Measurements from ENCODE around the gene FES. TPM values are rescaled to one million over a fixed set of nuclear protein-coding genes. Genes with fewer than 3 reads are reported as not detected.

Gene FES
- total and polyA plus RNA-seq, 8 donors, result 3.9 to 26.5 (median 9.1) TPM

GRCh38 chr15:90871139-90871715, 13.1 kb upstream of the FES start:
- Histone ChIP-seq H3K9me3 (no peaks in the 10 kb centered on the region), H3K4me1 (peaks cover 14 to 54% (median 30%) of the 10 kb centered on the region in 3 donors), H3K4me3 (peak overlapping the region; percentile 77 to 93 (median 88)), H3K27ac (peak overlapping the region; percentile 86 to 96 (median 92)), H3K36me3 (peaks cover 0 to 8% (median 6%) of the 10 kb centered on the region in 3 donors), H3K27me3 (no peaks in the 10 kb centered on the region)
- peak in 4 of 6 donors; percentile 53 to 79 (median 67) for DNase-seq
- 1% methylated on average over 14 to 71 of the region's 71 CpGs for WGBS, 2 donors
- intact Hi-C loops (cut with DNase I), result no loop called here
- no peak for FAIRE-seq
- TF ChIP-seq, protein P1, sequence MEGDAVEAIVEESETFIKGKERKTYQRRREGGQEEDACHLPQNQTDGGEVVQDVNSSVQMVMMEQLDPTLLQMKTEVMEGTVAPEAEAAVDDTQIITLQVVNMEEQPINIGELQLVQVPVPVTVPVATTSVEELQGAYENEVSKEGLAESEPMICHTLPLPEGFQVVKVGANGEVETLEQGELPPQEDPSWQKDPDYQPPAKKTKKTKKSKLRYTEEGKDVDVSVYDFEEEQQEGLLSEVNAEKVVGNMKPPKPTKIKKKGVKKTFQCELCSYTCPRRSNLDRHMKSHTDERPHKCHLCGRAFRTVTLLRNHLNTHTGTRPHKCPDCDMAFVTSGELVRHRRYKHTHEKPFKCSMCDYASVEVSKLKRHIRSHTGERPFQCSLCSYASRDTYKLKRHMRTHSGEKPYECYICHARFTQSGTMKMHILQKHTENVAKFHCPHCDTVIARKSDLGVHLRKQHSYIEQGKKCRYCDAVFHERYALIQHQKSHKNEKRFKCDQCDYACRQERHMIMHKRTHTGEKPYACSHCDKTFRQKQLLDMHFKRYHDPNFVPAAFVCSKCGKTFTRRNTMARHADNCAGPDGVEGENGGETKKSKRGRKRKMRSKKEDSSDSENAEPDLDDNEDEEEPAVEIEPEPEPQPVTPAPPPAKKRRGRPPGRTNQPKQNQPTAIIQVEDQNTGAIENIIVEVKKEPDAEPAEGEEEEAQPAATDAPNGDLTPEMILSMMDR (IDR thresholded peaks at IDR 0.05), result no peak
- ATAC-seq, result peak in 1 of 4 donors; percentile 19

- intact Hi-C loops (cut with DNase I), result no loop called here
- no peaks in the 10 kb centered on the region for H3K9me3 ChIP-seq
- 0% methylated on average over 32 to 77 of the region's 77 CpGs for WGBS, 2 donors
- H3K4me1 ChIP-seq, result peaks cover 14 to 47% (median 27%) of the 10 kb centered on the region in 3 donors
- ATAC-seq, result peak; percentile 2 to 40 (median 12)
- H3K27ac ChIP-seq, result peak overlapping the region; percentile 86 to 96 (median 92)
- peak overlapping the region; percentile 77 to 93 (median 88) for H3K4me3 ChIP-seq
- no peak for FAIRE-seq
- H3K27me3 ChIP-seq, result no peaks in the 10 kb centered on the region
- TF ChIP-seq, protein P1 (IDR thresholded peaks at IDR 0.05), result no peak
- peak in 5 of 6 donors; percentile 42 to 87 (median 62) for DNase-seq
- peaks cover 6 to 14% (median 11%) of the 10 kb centered on the region in 3 donors for H3K36me3 ChIP-seq
Observed at GRCh38 chr15:90871716-90872485, 12.4 kb upstream of the FES start.

DNA sequence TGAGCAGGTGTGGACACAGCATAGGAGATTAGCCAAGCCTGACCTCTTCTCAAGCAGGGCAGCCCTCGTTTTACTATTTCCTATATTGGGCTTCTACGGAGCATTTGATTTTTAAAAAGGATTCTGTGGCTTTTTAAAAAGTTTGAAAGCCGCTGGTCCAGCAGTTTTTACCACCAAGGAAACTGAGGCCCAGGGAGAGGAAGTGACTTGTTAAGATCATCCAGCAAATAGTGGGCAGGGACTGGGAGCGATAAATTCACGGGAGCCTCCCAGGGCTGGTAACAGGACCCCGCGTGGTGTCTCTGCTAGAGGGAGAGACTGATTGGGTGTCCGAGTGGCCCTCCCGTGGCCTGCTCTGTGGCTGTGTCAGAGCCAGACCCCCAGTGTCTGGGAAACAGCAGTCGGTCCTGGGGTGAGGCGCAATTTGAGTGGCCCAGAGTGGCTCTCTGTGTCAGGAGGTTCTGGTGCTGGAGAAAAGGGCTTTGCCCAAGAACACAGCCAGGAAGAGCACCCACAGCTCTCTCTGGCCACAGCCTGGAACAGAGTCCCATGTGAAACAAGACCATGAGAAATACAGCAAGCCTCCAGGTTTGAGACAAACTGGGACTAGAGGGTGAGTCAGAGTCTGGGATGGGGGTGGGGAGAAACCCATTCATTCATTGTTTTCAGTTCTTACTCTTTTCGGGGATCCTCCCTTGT, 11.7 kb upstream of the FES start:
- FAIRE-seq (no peak), ATAC-seq (peak; percentile 40 to 66 (median 50))

GRCh38 chr15:90873488-90873997, 10.8 kb upstream of the FES start:
- Histone ChIP-seq H3K27ac (peak overlapping the region; percentile 68 to 96 (median 92)), H3K27me3 (no peaks in the 10 kb centered on the region), H3K36me3 (peaks cover 10 to 31% (median 28%) of the 10 kb centered on the region in 3 donors), H3K4me3 (peak overlapping the region; percentile 3 to 93 (median 88)), H3K9me3 (no peaks in the 10 kb centered on the region), H3K4me1 (peaks cover 14 to 43% (median 27%) of the 10 kb centered on the region in 3 donors)
- WGBS, 2 donors, result 24 to 25% methylated on average over 6 of the region's 6 CpGs
- TF ChIP-seq, protein P1 (IDR thresholded peaks at IDR 0.05), result no peak
- ATAC-seq (no peak), DNase-seq (peak in 2 of 6 donors; percentile 59 to 64), FAIRE-seq (no peak)
- intact Hi-C loops (cut with DNase I), result no loop called here

More for the DNA sequence above, 11.7 kb upstream of the FES start:
- no peaks in the 10 kb centered on the region for H3K9me3 ChIP-seq
- TF ChIP-seq, protein P1 (IDR thresholded peaks at IDR 0.05), result no peak
- intact Hi-C loops (cut with DNase I), result no loop called here
- peak in 4 of 6 donors; percentile 45 to 72 (median 60) for DNase-seq
- peak overlapping the region; percentile 77 to 93 (median 88) for H3K4me3 ChIP-seq
- no peaks in the 10 kb centered on the region for H3K27me3 ChIP-seq
- WGBS, 2 donors, result 6 to 10% methylated on average over 12 of the region's 12 CpGs
- H3K27ac ChIP-seq, result peak overlapping the region; percentile 86 to 96 (median 92)
- H3K4me1 ChIP-seq, result peaks cover 14 to 47% (median 27%) of the 10 kb centered on the region in 3 donors
- H3K36me3 ChIP-seq, result peaks cover 10 to 22% (median 18%) of the 10 kb centered on the region in 3 donors
